NCI-H128 (cell line): ENCODE results near the gene TPCN1.

Experiments used
- DNase-seq: peaks from one replicate; lab custom pipeline; 2025; ENCODE audit not compliant: unreplicated experiment; lab: John Stamatoyannopoulos, UW

The TPCN1 gene

DNA sequence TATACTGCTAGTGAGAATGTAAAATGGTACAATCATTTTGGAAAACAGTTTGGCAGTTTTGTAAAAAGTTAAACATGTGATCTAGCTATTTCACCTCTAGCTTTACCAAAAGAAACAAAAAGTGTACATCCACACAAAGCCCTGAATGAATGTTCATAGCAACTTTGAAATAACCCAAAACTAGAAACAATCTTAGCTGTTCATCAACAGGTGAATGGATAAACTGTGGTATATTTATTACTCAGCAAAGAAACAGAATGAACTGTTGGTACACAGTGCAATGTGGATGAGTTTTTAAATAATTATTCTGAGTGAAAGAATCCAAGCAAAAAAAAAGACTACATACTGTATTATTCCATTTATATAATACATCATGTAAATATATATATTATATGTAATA lies 36.3 kb downstream of the TPCN1 start:
- no peak for DNase-seq

DNA sequence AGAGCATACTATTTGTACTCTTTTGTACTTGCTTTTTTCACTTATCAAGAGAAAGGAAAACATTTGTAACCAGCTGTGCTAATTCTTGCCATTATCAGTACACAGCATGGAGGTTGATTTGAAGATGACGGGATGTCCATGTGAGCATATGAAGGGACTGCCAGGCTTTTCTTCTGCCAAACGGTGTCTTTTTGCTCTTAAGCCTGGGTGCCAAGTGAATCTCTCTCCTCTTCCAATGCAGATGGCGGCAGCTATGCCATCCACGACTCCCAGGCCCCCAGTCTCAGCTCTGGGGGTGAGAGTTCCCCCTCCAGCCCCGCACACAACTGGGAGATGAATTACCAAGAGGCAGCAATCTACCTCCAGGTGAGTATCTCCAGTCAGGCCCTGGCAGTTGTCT lies 38.9 kb downstream of the TPCN1 start:
- no peak for DNase-seq

DNA sequence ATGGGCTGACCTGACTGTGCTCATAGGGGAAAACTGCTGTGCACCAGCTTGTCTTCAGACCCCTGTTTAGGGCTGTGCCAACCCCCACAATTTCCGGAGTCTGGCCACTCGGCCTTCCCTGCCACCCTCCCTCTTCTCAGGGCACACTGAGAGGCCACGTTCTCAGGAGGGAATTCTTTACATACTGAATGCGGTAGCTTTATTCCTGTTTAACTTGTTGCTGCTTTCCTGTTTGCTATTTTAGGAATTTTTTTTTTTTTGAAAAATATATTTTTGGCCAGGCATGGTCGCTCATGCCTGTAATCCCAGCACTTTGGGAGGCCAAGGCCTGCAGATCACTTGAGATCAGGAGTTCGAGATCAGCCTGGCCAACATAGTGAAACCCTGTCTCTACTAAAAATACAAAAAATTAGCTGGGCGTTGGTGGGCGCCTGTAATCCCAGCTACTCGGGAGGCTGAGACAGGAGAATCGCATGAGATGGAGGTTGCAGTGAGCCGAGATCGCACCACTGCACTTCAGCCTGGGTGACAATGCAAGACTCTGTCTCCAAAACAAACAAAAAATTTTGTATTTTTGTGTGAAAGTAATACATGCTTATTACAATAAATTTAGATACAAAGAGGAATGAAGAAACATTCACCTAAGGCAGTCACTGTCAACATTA lies 39.5 kb downstream of the TPCN1 start:
- DNase-seq, result no peak

GRCh38 chr12:113261847-113262470 lies 40.7 kb downstream of the TPCN1 start:
- DNase-seq, result no peak

- DNase-seq, result no peak
Observed at GRCh38 chr12:113262710-113263109, 41.4 kb downstream of the TPCN1 start.

- no peak for DNase-seq
Observed at GRCh38 chr12:113263431-113263963, 42.2 kb downstream of the TPCN1 start.

GRCh38 chr12:113266106-113266895 lies 45.0 kb downstream of the TPCN1 start:
- no peak for DNase-seq

DNA sequence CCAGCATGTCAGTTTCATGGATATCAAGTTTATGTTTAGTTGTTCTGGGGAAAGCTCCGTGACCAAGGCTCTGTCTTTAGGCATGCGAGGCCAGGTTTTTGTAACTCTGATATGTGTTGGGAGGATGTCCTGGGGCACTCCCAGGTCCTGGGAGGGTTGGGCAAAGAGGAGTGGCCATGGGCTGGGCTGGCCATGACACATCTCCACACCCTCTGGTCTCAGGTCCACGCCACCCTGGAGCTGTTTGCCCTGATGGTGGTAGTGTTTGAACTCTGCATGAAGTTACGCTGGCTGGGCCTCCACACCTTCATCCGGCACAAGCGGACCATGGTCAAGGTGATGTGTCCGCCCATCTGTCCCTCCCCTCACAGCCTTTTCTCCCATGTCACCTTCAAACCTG lies 46.4 kb downstream of the TPCN1 start:
- DNase-seq, result no peak

- DNase-seq, result no peak
Observed at GRCh38 chr12:113268136-113268535, 46.9 kb downstream of the TPCN1 start.

DNA sequence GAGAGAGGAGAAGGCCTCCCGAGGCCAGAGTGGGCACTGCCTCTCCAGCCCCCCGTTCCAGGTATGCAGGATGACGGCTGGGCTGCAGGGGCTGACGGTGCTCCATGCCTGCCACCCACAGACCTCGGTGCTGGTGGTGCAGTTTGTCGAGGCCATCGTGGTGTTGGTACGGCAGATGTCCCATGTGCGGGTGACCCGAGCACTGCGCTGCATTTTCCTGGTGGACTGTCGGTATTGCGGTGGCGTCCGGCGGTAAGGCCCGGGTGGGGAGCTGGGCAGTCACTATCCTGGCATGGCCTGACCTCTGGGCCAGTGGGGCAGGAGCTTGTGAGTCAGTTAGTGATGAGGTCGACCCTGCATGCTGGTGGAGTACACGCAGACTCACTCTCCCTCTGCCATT lies 47.4 kb downstream of the TPCN1 start:
- DNase-seq, result no peak

- no peak for DNase-seq
Observed at GRCh38 chr12:113269257-113269943, 48.1 kb downstream of the TPCN1 start.

- no peak for DNase-seq
Observed at GRCh38 chr12:113270709-113271009, 49.4 kb downstream of the TPCN1 start.

GRCh38 chr12:113271466-113271852 lies 50.2 kb downstream of the TPCN1 start:
- DNase-seq, result no peak

- DNase-seq, result no peak
Observed at GRCh38 chr12:113271853-113272561, 50.7 kb downstream of the TPCN1 start.

DNA sequence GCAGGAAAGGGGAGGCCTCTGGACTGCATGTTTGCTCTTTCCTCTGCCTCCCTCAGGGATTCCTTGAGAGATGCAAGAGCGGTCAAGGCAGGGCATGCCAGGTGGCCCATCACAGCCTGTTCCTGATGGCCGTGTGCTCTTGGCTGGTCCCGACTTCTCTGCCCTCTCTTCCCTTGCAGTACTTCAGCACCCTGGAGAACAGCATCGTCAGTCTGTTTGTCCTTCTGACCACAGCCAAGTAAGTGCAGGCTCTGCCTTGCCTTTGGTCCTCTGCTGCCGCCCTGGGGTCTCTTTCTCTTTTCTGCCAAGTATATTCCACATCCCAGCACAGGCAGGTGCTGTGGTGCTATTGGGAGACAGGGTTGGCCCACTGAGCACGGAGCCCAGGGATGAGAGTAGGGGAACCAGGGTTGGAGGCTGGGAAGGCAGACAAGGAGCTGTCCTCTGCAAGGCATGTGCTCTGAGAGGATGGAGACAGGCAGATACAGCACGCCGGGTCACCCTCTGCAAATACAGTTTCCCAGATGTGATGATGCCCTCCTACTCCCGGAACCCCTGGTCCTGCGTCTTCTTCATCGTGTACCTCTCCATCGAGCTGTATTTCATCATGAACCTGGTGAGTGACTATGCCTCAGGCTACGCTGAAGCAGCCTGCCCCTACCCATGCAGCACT lies 51.9 kb downstream of the TPCN1 start:
- DNase-seq, result no peak

- no peak for DNase-seq
Observed at GRCh38 chr12:113274848-113275247, 53.6 kb downstream of the TPCN1 start.

GRCh38 chr12:113276306-113276705 lies 55.0 kb downstream of the TPCN1 start:
- DNase-seq, result no peak

DNA sequence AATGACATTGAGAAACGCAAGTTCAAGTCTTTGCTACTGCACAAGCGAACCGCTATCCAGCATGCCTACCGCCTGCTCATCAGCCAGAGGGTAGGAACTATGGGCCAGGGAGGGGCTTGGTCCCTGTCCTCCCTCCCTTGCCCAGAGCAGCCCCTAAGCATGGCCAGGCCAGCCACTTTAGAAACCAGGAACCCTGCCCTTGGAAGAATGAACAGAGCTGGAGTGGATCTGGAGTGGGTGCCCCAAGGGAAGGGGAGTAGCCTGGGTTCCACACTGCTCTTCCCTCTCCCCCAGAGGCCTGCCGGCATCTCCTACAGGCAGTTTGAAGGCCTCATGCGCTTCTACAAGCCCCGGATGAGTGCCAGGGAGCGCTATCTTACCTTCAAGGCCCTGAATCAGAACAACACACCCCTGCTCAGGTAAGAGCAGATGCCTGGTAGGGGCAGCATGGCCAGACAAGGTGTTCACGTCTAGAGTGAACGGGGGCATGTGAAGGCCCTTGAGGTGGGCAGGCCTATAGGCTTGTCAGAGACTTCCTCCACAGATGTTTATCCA lies 55.8 kb downstream of the TPCN1 start:
- no peak for DNase-seq

DNA sequence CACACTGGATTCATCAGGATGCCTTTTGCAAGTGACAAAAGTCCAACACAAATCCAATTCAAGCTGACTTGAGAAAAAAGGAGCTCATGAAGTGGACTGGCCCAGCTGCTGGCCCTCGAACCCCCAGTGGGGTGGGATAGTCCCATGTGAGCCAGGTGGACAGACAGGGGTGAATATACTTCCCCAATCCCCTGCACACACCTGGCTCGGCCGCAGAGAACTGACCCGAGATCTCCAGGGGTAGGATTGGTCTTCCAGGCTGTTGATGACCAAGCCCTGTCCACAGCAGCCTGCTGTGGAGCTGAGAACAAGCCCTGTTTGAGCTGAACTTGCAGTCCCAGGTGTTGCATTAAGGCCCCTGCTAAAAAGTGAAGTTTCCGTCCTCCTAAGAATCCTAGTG lies 56.2 kb downstream of the TPCN1 start:
- DNase-seq, result no peak

DNA sequence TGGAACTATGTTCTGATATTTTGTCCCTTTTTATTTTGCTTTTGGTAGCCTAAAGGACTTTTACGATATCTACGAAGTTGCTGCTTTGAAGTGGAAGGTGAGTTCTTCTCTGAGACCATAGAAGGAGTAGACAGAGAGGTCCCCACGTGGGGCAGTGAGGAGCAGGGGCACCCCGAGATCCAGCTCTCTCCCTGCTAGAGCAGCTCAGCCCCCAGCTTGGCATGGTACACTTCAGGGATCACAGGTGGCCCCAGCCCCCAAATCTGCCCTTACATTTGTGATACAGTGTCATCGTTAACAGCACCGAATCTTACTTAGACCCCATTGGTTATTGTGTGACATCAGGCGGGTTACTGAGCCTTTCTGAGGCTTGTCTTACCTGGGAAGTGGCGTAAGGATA lies 56.9 kb downstream of the TPCN1 start:
- DNase-seq, result no peak
